Sigmoid colon (tissue), 4 donors: ENCODE results near the gene NEK6.

Experiments used
- EP300 ChIP-seq, 4 donors: sonication (generic); formaldehyde crosslinking; IDR thresholded peaks; one replicate each; pipeline ENCODE4 v1.6.1; 2017; ENCODE audit warnings: antibody characterized with exemption in 4 of 4
- POLR2A ChIP-seq, 2 donors: fragments of 450-650 bp; IDR thresholded peaks; one replicate each; pipeline ENCODE4 v1.6.1; 2016; ENCODE audit warnings: antibody characterized with exemption in 2 of 2, mild to moderate bottlenecking in 2 of 2, moderate library complexity in 2 of 2
- TF ChIP-seq, protein P1 (sequence below), 4 experiments: fragments of 450-650 bp in 3 of 4; fragments of 200-600 bp in 1 of 4; IDR thresholded peaks; one replicate each; pipeline ENCODE4 v1.5.1; 2016 to 2019; ENCODE audit warnings: antibody characterized with exemption in 4 of 4, mild to moderate bottlenecking in 3 of 4, moderate library complexity in 2 of 4

DNA sequence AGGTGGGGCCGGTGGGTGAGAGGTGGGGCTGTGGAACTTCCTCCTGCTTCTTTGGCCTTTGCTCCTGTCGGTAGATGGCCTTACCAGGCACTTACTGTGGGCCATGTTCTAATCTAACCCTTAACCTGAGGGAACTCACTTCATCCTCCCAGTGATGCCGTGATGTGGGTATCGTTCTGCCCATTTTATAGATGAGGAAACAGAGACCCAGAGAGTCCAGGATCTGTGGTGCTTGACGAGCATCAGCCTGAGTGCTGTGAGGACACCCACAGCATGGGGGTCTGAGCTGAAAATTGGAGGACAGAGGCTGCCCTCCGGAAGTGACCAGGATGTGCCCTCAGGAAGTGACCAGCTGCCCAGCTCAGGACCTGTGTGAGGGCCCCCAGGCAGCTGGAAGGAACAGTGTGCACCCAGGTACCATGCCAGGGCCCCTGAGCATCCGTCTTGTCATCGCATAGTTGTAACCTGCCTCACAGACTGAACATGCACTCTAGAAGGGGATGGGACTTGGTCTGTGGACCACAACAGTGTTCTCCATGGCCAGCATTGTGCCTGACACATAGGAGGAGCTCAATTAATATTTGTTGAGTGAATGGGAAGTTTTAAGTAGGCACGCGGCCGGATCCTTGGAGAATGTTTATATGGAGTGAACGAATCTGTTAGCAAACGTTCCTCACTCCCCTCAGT is 8.5 kb downstream of the NEK6 start:
- TF ChIP-seq, protein P1, sequence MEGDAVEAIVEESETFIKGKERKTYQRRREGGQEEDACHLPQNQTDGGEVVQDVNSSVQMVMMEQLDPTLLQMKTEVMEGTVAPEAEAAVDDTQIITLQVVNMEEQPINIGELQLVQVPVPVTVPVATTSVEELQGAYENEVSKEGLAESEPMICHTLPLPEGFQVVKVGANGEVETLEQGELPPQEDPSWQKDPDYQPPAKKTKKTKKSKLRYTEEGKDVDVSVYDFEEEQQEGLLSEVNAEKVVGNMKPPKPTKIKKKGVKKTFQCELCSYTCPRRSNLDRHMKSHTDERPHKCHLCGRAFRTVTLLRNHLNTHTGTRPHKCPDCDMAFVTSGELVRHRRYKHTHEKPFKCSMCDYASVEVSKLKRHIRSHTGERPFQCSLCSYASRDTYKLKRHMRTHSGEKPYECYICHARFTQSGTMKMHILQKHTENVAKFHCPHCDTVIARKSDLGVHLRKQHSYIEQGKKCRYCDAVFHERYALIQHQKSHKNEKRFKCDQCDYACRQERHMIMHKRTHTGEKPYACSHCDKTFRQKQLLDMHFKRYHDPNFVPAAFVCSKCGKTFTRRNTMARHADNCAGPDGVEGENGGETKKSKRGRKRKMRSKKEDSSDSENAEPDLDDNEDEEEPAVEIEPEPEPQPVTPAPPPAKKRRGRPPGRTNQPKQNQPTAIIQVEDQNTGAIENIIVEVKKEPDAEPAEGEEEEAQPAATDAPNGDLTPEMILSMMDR (IDR thresholded peaks at IDR 0.05) = no peak
- no peak for TF ChIP-seq POLR2A (IDR thresholded peaks at IDR 0.05)
- no peak for TF ChIP-seq EP300 (IDR thresholded peaks at IDR 0.05)
